Loucy (cell line): ENCODE results near the gene BCL2L2.

ENCODE experiments used
- H2AFZ ChIP-seq: fragments of 200-600 bp; sonication (generic); 2 replicates; pipeline ENCODE4 v1.6.0; 2016; ENCODE audit warnings: antibody characterized with exemption, mild to moderate bottlenecking, low read length, moderate library complexity
- H3F3A ChIP-seq: fragments of 200-600 bp; 2 replicates; pipeline ENCODE4 v1.6.0; 2016; ENCODE audit warnings: antibody characterized with exemption, low read depth, mild to moderate bottlenecking
- H3K27me3 ChIP-seq: fragments of 200-600 bp; sonication (generic); 2 replicates; pipeline ENCODE4 v1.6.1; 2014; ENCODE audit warnings: low read length, mild to moderate bottlenecking; ENCODE audit not compliant: insufficient read depth, poor library complexity, severe bottlenecking
- H3K36me3 ChIP-seq: fragments of 200-600 bp; sonication (generic); 2 replicates; pipeline ENCODE4 v1.6.1; 2016; ENCODE audit warnings: low read length; ENCODE audit not compliant: insufficient read depth
- H3K4me1 ChIP-seq: fragments of 200-600 bp; sonication (generic); 2 replicates; pipeline ENCODE4 v1.5.1; 2014; ENCODE audit warnings: low read length, mild to moderate bottlenecking; ENCODE audit not compliant: insufficient read depth, poor library complexity, severe bottlenecking
- H3K4me2 ChIP-seq: fragments of 200-600 bp; sonication (generic); 2 replicates; pipeline ENCODE4 v1.6.0; 2014; ENCODE audit warnings: antibody characterized with exemption, low read length, low read depth, mild to moderate bottlenecking; ENCODE audit not compliant: poor library complexity, severe bottlenecking
- H3K4me3 ChIP-seq: fragments of 200-600 bp; sonication (generic); 2 replicates; pipeline ENCODE4 v1.5.1; 2014; ENCODE audit warnings: low read length, mild to moderate bottlenecking, mixed read lengths; ENCODE audit not compliant: poor library complexity, severe bottlenecking
- H3K79me2 ChIP-seq: fragments of 200-600 bp; sonication (generic); 2 replicates; pipeline ENCODE4 v1.6.1; 2014; ENCODE audit warnings: low read length; ENCODE audit not compliant: insufficient read depth
- H3K9ac ChIP-seq: fragments of 200-600 bp; sonication (generic); 2 replicates; pipeline ENCODE4 v1.6.0; 2014; ENCODE audit warnings: mild to moderate bottlenecking, low read depth, low read length, moderate library complexity; ENCODE audit not compliant: poor library complexity, severe bottlenecking
- H3K9me2 ChIP-seq: fragments of 200-600 bp; sonication (generic); replicated peaks from 2 replicates; pipeline ENCODE4 v1.6.1; 2016; ENCODE audit warnings: low read depth, low read length, mixed read lengths
- H3K9me3 ChIP-seq: fragments of 200-600 bp; sonication (generic); 2 replicates; pipeline ENCODE4 v1.6.1; 2014; ENCODE audit warnings: mild to moderate bottlenecking, antibody characterized with exemption, low read length, low read depth; ENCODE audit not compliant: insufficient read depth
- H4K20me1 ChIP-seq: fragments of 200-600 bp; sonication (generic); 2 replicates; pipeline ENCODE4 v1.6.0; 2014; ENCODE audit warnings: antibody characterized with exemption, low read length, mild to moderate bottlenecking; ENCODE audit not compliant: insufficient read depth, poor library complexity, severe bottlenecking
- EZH2phosphoT487 ChIP-seq: fragments of 200-600 bp; IDR thresholded peaks from 2 replicates; pipeline ENCODE4 v1.6.1; 2018; ENCODE audit warnings: antibody characterized with exemption, mild to moderate bottlenecking, moderate library complexity, borderline replicate concordance
- TF ChIP-seq, protein P1 (sequence below): fragments of 200-600 bp; sonication (generic); conservative IDR thresholded peaks from 2 replicates; pipeline ENCODE4 v1.5.1; 2014; ENCODE audit warnings: mild to moderate bottlenecking, antibody characterized with exemption, low read length

The BCL2L2 gene

GRCh38 chr14:23296012-23296777, 10.4 kb upstream of the BCL2L2 start:
- Histone ChIP-seq H3K4me2 (no peak overlapping the region), H3F3A (no peaks in the 10 kb centered on the region), H3K36me3 (peaks cover 13% of the 10 kb centered on the region; the same call in 1 of the 2 replicates), H2AFZ (no peak overlapping the region), H3K79me2 (peaks cover 28% of the 10 kb centered on the region), H4K20me1 (peaks cover 10% of the 10 kb centered on the region), H3K4me3 (no peak overlapping the region), H3K9ac (no peak overlapping the region), H3K27me3 (no peaks in the 10 kb centered on the region), H3K9me3 (no peaks in the 10 kb centered on the region), H3K4me1 (peaks cover 14% of the 10 kb centered on the region), H3K9me2 (no peaks in the 10 kb centered on the region)
- TF ChIP-seq, protein P1, sequence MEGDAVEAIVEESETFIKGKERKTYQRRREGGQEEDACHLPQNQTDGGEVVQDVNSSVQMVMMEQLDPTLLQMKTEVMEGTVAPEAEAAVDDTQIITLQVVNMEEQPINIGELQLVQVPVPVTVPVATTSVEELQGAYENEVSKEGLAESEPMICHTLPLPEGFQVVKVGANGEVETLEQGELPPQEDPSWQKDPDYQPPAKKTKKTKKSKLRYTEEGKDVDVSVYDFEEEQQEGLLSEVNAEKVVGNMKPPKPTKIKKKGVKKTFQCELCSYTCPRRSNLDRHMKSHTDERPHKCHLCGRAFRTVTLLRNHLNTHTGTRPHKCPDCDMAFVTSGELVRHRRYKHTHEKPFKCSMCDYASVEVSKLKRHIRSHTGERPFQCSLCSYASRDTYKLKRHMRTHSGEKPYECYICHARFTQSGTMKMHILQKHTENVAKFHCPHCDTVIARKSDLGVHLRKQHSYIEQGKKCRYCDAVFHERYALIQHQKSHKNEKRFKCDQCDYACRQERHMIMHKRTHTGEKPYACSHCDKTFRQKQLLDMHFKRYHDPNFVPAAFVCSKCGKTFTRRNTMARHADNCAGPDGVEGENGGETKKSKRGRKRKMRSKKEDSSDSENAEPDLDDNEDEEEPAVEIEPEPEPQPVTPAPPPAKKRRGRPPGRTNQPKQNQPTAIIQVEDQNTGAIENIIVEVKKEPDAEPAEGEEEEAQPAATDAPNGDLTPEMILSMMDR, result no peak
- TF ChIP-seq EZH2phosphoT487, result no peak

GRCh38 chr14:23297096-23297495, 9.5 kb upstream of the BCL2L2 start:
- Histone ChIP-seq H3K9ac (no peak overlapping the region), H3K27me3 (no peaks in the 10 kb centered on the region), H3F3A (no peaks in the 10 kb centered on the region), H4K20me1 (peaks cover 10% of the 10 kb centered on the region), H3K4me2 (no peak overlapping the region), H3K9me3 (no peaks in the 10 kb centered on the region), H3K9me2 (no peaks in the 10 kb centered on the region), H3K79me2 (peaks cover 28% of the 10 kb centered on the region), H2AFZ (no peak overlapping the region), H3K4me1 (peaks cover 14% of the 10 kb centered on the region), H3K4me3 (no peak overlapping the region), H3K36me3 (peaks cover 13% of the 10 kb centered on the region; the same call in 1 of the 2 replicates)
- TF ChIP-seq EZH2phosphoT487, result no peak
- TF ChIP-seq, protein P1, result no peak

GRCh38 chr14:23297611-23298277, 8.9 kb upstream of the BCL2L2 start:
- Histone ChIP-seq H3K9ac (no peak overlapping the region), H3K79me2 (peaks cover 28% of the 10 kb centered on the region), H3K4me1 (peaks cover 14% of the 10 kb centered on the region), H4K20me1 (peaks cover 10% of the 10 kb centered on the region), H3K9me3 (no peaks in the 10 kb centered on the region), H3K4me3 (no peak overlapping the region), H2AFZ (no peak overlapping the region), H3F3A (no peaks in the 10 kb centered on the region), H3K36me3 (peaks cover 13% of the 10 kb centered on the region; the same call in 1 of the 2 replicates), H3K27me3 (no peaks in the 10 kb centered on the region), H3K9me2 (no peaks in the 10 kb centered on the region), H3K4me2 (no peak overlapping the region)
- TF ChIP-seq, protein P1, result no peak
- TF ChIP-seq EZH2phosphoT487, result no peak
